Measurements from ENCODE around the gene KRT3.

KRT3 gene

GRCh38 chr12:52812749-52813148 lies 16.8 kb upstream of the KRT3 start:
- 0 out of 2 replicates have a peak, but pooled peaks cover 3% of the 10 kb centered on the region for H4K20me1 ChIP-seq (ENCODE audit: insufficient read depth, low read length)
- DNase-seq (no peak), ATAC-seq (ENCODE audit: insufficient read depth, low read depth) (no peak)
- H3K36me3 ChIP-seq (ENCODE audit: insufficient read depth, low read length): no peaks in the 10 kb centered on the region
- no peaks in the 10 kb centered on the region for H3K4me1 ChIP-seq (ENCODE audit: insufficient read depth, low read length)
- no peak overlapping the region for H3K4me2 ChIP-seq (ENCODE audit: insufficient read depth, low read length)
- H3K9ac ChIP-seq (ENCODE audit: low read depth, low read length): no peak overlapping the region
- H3K27ac ChIP-seq (ENCODE audit: low read length): no peak overlapping the region
- no peaks in the 10 kb centered on the region for H3K79me2 ChIP-seq (ENCODE audit: insufficient read depth, low read length)
- no peak overlapping the region for H2AFZ ChIP-seq (ENCODE audit: low read depth, low read length)
- peaks cover 7% of the 10 kb centered on the region for H3K27me3 ChIP-seq (ENCODE audit: insufficient read depth, low read length, poor library complexity)
- no peak for TF ChIP-seq EZH2 (IDR thresholded peaks at IDR 0.05; ENCODE audit: borderline replicate concordance, low read depth, low read length, severe bottlenecking)
- TF ChIP-seq CTCF (IDR thresholded peaks at IDR 0.05; ENCODE audit: borderline replicate concordance, extremely low read depth, low read length, poor library complexity, severe bottlenecking): no peak
- H3K4me3 ChIP-seq (ENCODE audit: low read depth in 1 of 2, low read length in 2 of 2): no peak overlapping the region
- no peaks in the 10 kb centered on the region for H3K9me3 ChIP-seq (ENCODE audit: insufficient read depth, low read length, severe bottlenecking)

GRCh38 chr12:52812073-52812400 lies 16.1 kb upstream of the KRT3 start:
- H2AFZ ChIP-seq (ENCODE audit: low read depth, low read length): no peak overlapping the region
- H3K79me2 ChIP-seq (ENCODE audit: insufficient read depth, low read length): no peaks in the 10 kb centered on the region
- no peak for TF ChIP-seq EZH2 (IDR thresholded peaks at IDR 0.05; ENCODE audit: borderline replicate concordance, low read depth, low read length, severe bottlenecking)
- TF ChIP-seq CTCF (IDR thresholded peaks at IDR 0.05; ENCODE audit: borderline replicate concordance, extremely low read depth, low read length, poor library complexity, severe bottlenecking): no peak
- no peak overlapping the region for H3K4me2 ChIP-seq (ENCODE audit: insufficient read depth, low read length)
- 0 out of 2 replicates have a peak, but pooled peaks cover 3% of the 10 kb centered on the region for H4K20me1 ChIP-seq (ENCODE audit: insufficient read depth, low read length)
- H3K27ac ChIP-seq (ENCODE audit: low read length): no peak overlapping the region
- no peaks in the 10 kb centered on the region for H3K4me1 ChIP-seq (ENCODE audit: insufficient read depth, low read length)
- no peaks in the 10 kb centered on the region for H3K9me3 ChIP-seq (ENCODE audit: insufficient read depth, low read length, severe bottlenecking)
- H3K27me3 ChIP-seq (ENCODE audit: insufficient read depth, low read length, poor library complexity): peaks cover 2% of the 10 kb centered on the region
- H3K36me3 ChIP-seq (ENCODE audit: insufficient read depth, low read length): no peaks in the 10 kb centered on the region
- ATAC-seq (ENCODE audit: insufficient read depth, low read depth) (no peak), DNase-seq (no peak)
- no peak overlapping the region for H3K9ac ChIP-seq (ENCODE audit: low read depth, low read length)
- H3K4me3 ChIP-seq (ENCODE audit: low read depth in 1 of 2, low read length in 2 of 2): no peak overlapping the region

GRCh38 chr12:52811191-52812072 lies 15.5 kb upstream of the KRT3 start:
- H3K9me3 ChIP-seq (ENCODE audit: insufficient read depth, low read length, severe bottlenecking): no peaks in the 10 kb centered on the region
- DNase-seq (no peak), ATAC-seq (ENCODE audit: insufficient read depth, low read depth) (no peak)
- H3K4me1 ChIP-seq (ENCODE audit: insufficient read depth, low read length): no peaks in the 10 kb centered on the region
- no peak overlapping the region for H3K9ac ChIP-seq (ENCODE audit: low read depth, low read length)
- H2AFZ ChIP-seq (ENCODE audit: low read depth, low read length): no peak overlapping the region
- peaks cover 2% of the 10 kb centered on the region for H3K27me3 ChIP-seq (ENCODE audit: insufficient read depth, low read length, poor library complexity)
- H4K20me1 ChIP-seq (ENCODE audit: insufficient read depth, low read length): 0 out of 2 replicates have a peak, but pooled peaks cover 3% of the 10 kb centered on the region
- H3K36me3 ChIP-seq (ENCODE audit: insufficient read depth, low read length): no peaks in the 10 kb centered on the region
- no peaks in the 10 kb centered on the region for H3K79me2 ChIP-seq (ENCODE audit: insufficient read depth, low read length)
- TF ChIP-seq CTCF (IDR thresholded peaks at IDR 0.05; ENCODE audit: borderline replicate concordance, extremely low read depth, low read length, poor library complexity, severe bottlenecking) (no peak), EZH2 (IDR thresholded peaks at IDR 0.05; ENCODE audit: borderline replicate concordance, low read depth, low read length, severe bottlenecking) (no peak)
- no peak overlapping the region for H3K4me3 ChIP-seq (ENCODE audit: low read depth in 1 of 2, low read length in 2 of 2)
- H3K27ac ChIP-seq (ENCODE audit: low read length): no peak overlapping the region
- H3K4me2 ChIP-seq (ENCODE audit: insufficient read depth, low read length): no peak overlapping the region
